ENCODE results near the gene SEPTIN12. TPM values are rescaled to one million over a fixed set of nuclear protein-coding genes. Genes with fewer than 3 reads are reported as not detected.
A peak's percentile ranks its signal among the peaks of the same experiment; 100 is the strongest.
"Not testable (repeated sequence)": the region's sequence is repeated elsewhere in the genome, so short reads cannot be mapped to it uniquely, and the experiment has no call there.

Gene SEPTIN12
- total RNA-seq, 2 experiments from 2014 or later = not detected

- Mint-ChIP-seq H3K27me3 (no peaks in the 10 kb centered on the region), H3K27ac (no peak overlapping the region), H3K36me3 (ENCODE audit: low read depth) (no peaks in the 10 kb centered on the region), H3K4me3 (no peak overlapping the region), H3K9me3 (no peaks in the 10 kb centered on the region), H3K4me1 (peaks cover 5% of the 10 kb centered on the region)
- ChIA-PET POLR2A (no interaction called here), CTCF (no interaction called here)
- no peak for DNase-seq
Measured at GRCh38 chr16:4787068-4787467, 1.1 kb downstream of the SEPTIN12 start.

- no peak for DNase-seq
- H3K9me3 Mint-ChIP-seq = no peaks in the 10 kb centered on the region
- POLR2A ChIA-PET = interaction anchor here (0.6 kb wide), 1 partner anchor 284 kb away, joined by 5 read pairs; no protein-coding TSS in a partner anchor
- H3K27me3 Mint-ChIP-seq = no peaks in the 10 kb centered on the region
- no peaks in the 10 kb centered on the region for H3K36me3 Mint-ChIP-seq (ENCODE audit: low read depth)
- H3K27ac Mint-ChIP-seq = no peak overlapping the region
- peaks cover 1% of the 10 kb centered on the region for H3K4me1 Mint-ChIP-seq
- CTCF ChIA-PET = interaction anchor here (0.7 to 0.8 kb wide), 2 partner anchors 13 to 163 kb away, joined by 3 to 5 read pairs; no protein-coding TSS in a partner anchor
- H3K4me3 Mint-ChIP-seq = no peak overlapping the region
Measured at GRCh38 chr16:4785758-4786433, 2.2 kb downstream of the SEPTIN12 start.

- H3K27me3 Mint-ChIP-seq = not testable (repeated sequence)
Measured at GRCh38 chr16:4784444-4784987, 3.6 kb downstream of the SEPTIN12 start.

GRCh38 chr16:4783951-4784336, 4.2 kb downstream of the SEPTIN12 start:
- Mint-ChIP-seq H3K27me3 (no peaks in the 10 kb centered on the region), H3K4me1 (no peaks in the 10 kb centered on the region), H3K27ac (no peak overlapping the region), H3K36me3 (ENCODE audit: low read depth) (no peaks in the 10 kb centered on the region), H3K4me3 (no peak overlapping the region), H3K9me3 (no peaks in the 10 kb centered on the region)
- CTCF ChIA-PET = no interaction called here
- DNase-seq = no peak
- POLR2A ChIA-PET = no interaction called here

More at GRCh38 chr16:4784444-4784987, 3.6 kb downstream of the SEPTIN12 start:
- H3K27ac Mint-ChIP-seq; CTCF ChIA-PET; H3K4me1 Mint-ChIP-seq; DNase-seq; POLR2A ChIA-PET; H3K36me3 Mint-ChIP-seq (ENCODE audit: low read depth); H3K4me3 Mint-ChIP-seq; H3K9me3 Mint-ChIP-seq: not testable (repeated sequence)

- H3K36me3 Mint-ChIP-seq (ENCODE audit: low read depth) = no peaks in the 10 kb centered on the region
- H3K27me3 Mint-ChIP-seq = no peaks in the 10 kb centered on the region
- DNase-seq = no peak
- ChIA-PET POLR2A (no interaction called here), CTCF (no interaction called here)
- H3K4me1 Mint-ChIP-seq = no peaks in the 10 kb centered on the region
- no peak overlapping the region for H3K27ac Mint-ChIP-seq
- H3K4me3 Mint-ChIP-seq = no peak overlapping the region
- no peaks in the 10 kb centered on the region for H3K9me3 Mint-ChIP-seq
Measured at GRCh38 chr16:4783251-4783950, 4.7 kb downstream of the SEPTIN12 start.

- CTCF ChIA-PET = no interaction called here
- H3K4me1 Mint-ChIP-seq = no peaks in the 10 kb centered on the region
- DNase-seq = no peak
- no peaks in the 10 kb centered on the region for H3K27me3 Mint-ChIP-seq
- H3K36me3 Mint-ChIP-seq (ENCODE audit: low read depth) = no peaks in the 10 kb centered on the region
- no peaks in the 10 kb centered on the region for H3K9me3 Mint-ChIP-seq
- POLR2A ChIA-PET = no interaction called here
- H3K4me3 Mint-ChIP-seq = no peak overlapping the region
- no peak overlapping the region for H3K27ac Mint-ChIP-seq
Measured at GRCh38 chr16:4780235-4780634, 7.9 kb downstream of the SEPTIN12 start.

- DNase-seq = no peak
- CTCF ChIA-PET = no interaction called here
- POLR2A ChIA-PET = no interaction called here
- H3K4me3 Mint-ChIP-seq = no peak overlapping the region
- H3K27me3 Mint-ChIP-seq = no peaks in the 10 kb centered on the region
- H3K9me3 Mint-ChIP-seq = no peaks in the 10 kb centered on the region
- no peaks in the 10 kb centered on the region for H3K36me3 Mint-ChIP-seq (ENCODE audit: low read depth)
- H3K27ac Mint-ChIP-seq = no peak overlapping the region
- no peaks in the 10 kb centered on the region for H3K4me1 Mint-ChIP-seq
Measured at GRCh38 chr16:4778050-4778392, 10.1 kb downstream of the SEPTIN12 start.

- H3K4me3 Mint-ChIP-seq = no peak overlapping the region
- DNase-seq = no peak
- CTCF ChIA-PET = no interaction called here
- no peak overlapping the region for H3K27ac Mint-ChIP-seq
- no peaks in the 10 kb centered on the region for H3K27me3 Mint-ChIP-seq
- no peaks in the 10 kb centered on the region for H3K4me1 Mint-ChIP-seq
- no peaks in the 10 kb centered on the region for H3K9me3 Mint-ChIP-seq
- POLR2A ChIA-PET = no interaction called here
- no peaks in the 10 kb centered on the region for H3K36me3 Mint-ChIP-seq (ENCODE audit: low read depth)
Measured at GRCh38 chr16:4777339-4778049, 10.7 kb downstream of the SEPTIN12 start.

- DNase-seq = no peak
- H3K9me3 Mint-ChIP-seq = no peaks in the 10 kb centered on the region
- H3K4me3 Mint-ChIP-seq = no peak overlapping the region
- ChIA-PET CTCF (no interaction called here), POLR2A (no interaction called here)
- H3K36me3 Mint-ChIP-seq (ENCODE audit: low read depth) = no peaks in the 10 kb centered on the region
- H3K27ac Mint-ChIP-seq = no peak overlapping the region
- H3K27me3 Mint-ChIP-seq = no peaks in the 10 kb centered on the region
- H3K4me1 Mint-ChIP-seq = no peaks in the 10 kb centered on the region
Measured at GRCh38 chr16:4776141-4776705, 11.9 kb downstream of the SEPTIN12 start.

- DNase-seq = no peak
- Mint-ChIP-seq H3K9me3 (no peaks in the 10 kb centered on the region), H3K27me3 (no peaks in the 10 kb centered on the region), H3K4me1 (no peaks in the 10 kb centered on the region), H3K27ac (no peak overlapping the region), H3K36me3 (ENCODE audit: low read depth) (no peaks in the 10 kb centered on the region), H3K4me3 (no peak overlapping the region)
- ChIA-PET CTCF (no interaction called here), POLR2A (no interaction called here)
Measured at GRCh38 chr16:4775005-4775404, 13.1 kb downstream of the SEPTIN12 start.

- Mint-ChIP-seq H3K27me3 (no peaks in the 10 kb centered on the region), H3K27ac (no peak overlapping the region), H3K4me3 (no peak overlapping the region), H3K36me3 (ENCODE audit: low read depth) (no peaks in the 10 kb centered on the region), H3K4me1 (peaks cover 12% of the 10 kb centered on the region), H3K9me3 (no peaks in the 10 kb centered on the region)
- no peak for DNase-seq
- ChIA-PET CTCF (interaction anchor here (0.7 to 0.9 kb wide), 2 partner anchors 13 to 302 kb away, joined by 5 to 6 read pairs; no protein-coding TSS in a partner anchor), POLR2A (no interaction called here)
Measured at GRCh38 chr16:4772351-4772750, 15.8 kb downstream of the SEPTIN12 start.

- H3K4me3 Mint-ChIP-seq = no peak overlapping the region
- no peak overlapping the region for H3K27ac Mint-ChIP-seq
- ChIA-PET POLR2A (no interaction called here), CTCF (no interaction called here)
- peaks cover 15% of the 10 kb centered on the region for H3K4me1 Mint-ChIP-seq
- no peaks in the 10 kb centered on the region for H3K9me3 Mint-ChIP-seq
- no peaks in the 10 kb centered on the region for H3K36me3 Mint-ChIP-seq (ENCODE audit: low read depth)
- no peak for DNase-seq
- H3K27me3 Mint-ChIP-seq = no peaks in the 10 kb centered on the region
Measured at GRCh38 chr16:4771646-4772045, 16.5 kb downstream of the SEPTIN12 start.

GRCh38 chr16:4769306-4769638, 18.9 kb downstream of the SEPTIN12 start:
- Mint-ChIP-seq H3K36me3 (ENCODE audit: low read depth) (peaks cover 7% of the 10 kb centered on the region), H3K27ac (peak overlapping the region; percentile 7), H3K9me3 (no peaks in the 10 kb centered on the region), H3K27me3 (no peaks in the 10 kb centered on the region), H3K4me3 (peak overlapping the region; percentile 19), H3K4me1 (peaks cover 31% of the 10 kb centered on the region)
- CTCF ChIA-PET = interaction anchor here (2.2 kb wide), 1 partner anchor 145 kb away, joined by 5 read pairs; the partner anchor contains the start of gene MGRN1
- POLR2A ChIA-PET = interaction anchor here (1.1 kb wide), 1 partner anchor 34 kb away, joined by 3 read pairs; the partner anchor contains the start of gene DNAAF8
- no peak for DNase-seq

Data from activated CD4-positive, alpha-beta T cell treated with anti-CD3 and anti-CD28 coated beads, Interleukin-2, amount 10 ng/mL, durations not matched to agents 7 days and 5 days (primary cell).